HepG2 (cell line): Measurements from ENCODE around the gene ZNF91. TPM values are rescaled to one million over a fixed set of nuclear protein-coding genes. Genes with fewer than 3 reads are reported as not detected.
"Not testable (repeated sequence)": the region's sequence is repeated elsewhere in the genome, so short reads cannot be mapped to it uniquely, and the experiment has no call there.

Source experiments
- ATAC-seq: fragments of 200-7000 bp; cut with Tn5 transposase; 3 replicates; pipeline ENCODE4 v1.9.1; 2020; ENCODE audit warnings: mild to moderate bottlenecking, moderate library complexity
- BruUV-seq: library from RNA; stranded (reverse); fragments of 400-500 nt; replicated peaks from 2 replicates; lab custom pipeline; 2021; lab: Mats Ljungman, UMichigan
- CTCF ChIA-PET: fragments of 300-600 bp; formaldehyde crosslinking; extraction: SDS; loops from one replicate; lab custom pipeline; 2021; ENCODE audit warnings: low total read pairs, inconsistent platforms, low intra/inter-chr PET ratio; lab: Yijun Ruan, JAX
- POLR2A ChIA-PET: fragments of 350-600 bp; sonication (Branson Sonifier 250); formaldehyde crosslinking; loops from one replicate; lab custom pipeline; 2020; ENCODE audit warnings: antibody characterized with exemption, inconsistent platforms; lab: Yijun Ruan, JAX
- DNase-seq: peaks from one replicate; pipeline ENCODE4 v3.0.0-alpha.2; 2015; ENCODE audit warnings: low spot score
- FAIRE-seq: peaks from 3 replicates; lab custom pipeline; 2011; peaks lifted over from hg19 to GRCh38; lab: Jason Lieb, UNC
- H2AFZ ChIP-seq: one replicate; pipeline ENCODE4 v1.6.1; 2011; ENCODE audit warnings: low read length, inconsistent platforms
- H3K27ac ChIP-seq: fragments of 300-600 bp; 3 replicates; pipeline ENCODE4 v1.8.0; 2011; ENCODE audit warnings: mixed run types, mild to moderate bottlenecking, mixed read lengths, low read length, inconsistent platforms; ENCODE audit not compliant: insufficient read depth; ENCODE audit errors: extremely low read length
- H3K27me3 ChIP-seq, 2 experiments: fragments of 200-600 bp in 1 of 2; 2 replicates in 1 of 2; 3 replicates in 1 of 2; pipeline versions ENCODE4 v1.6.0 to v1.8.0; 2011; ENCODE audit warnings: low read length in 2 of 2, mild to moderate bottlenecking in 2 of 2, moderate library complexity in 2 of 2, inconsistent platforms in 1 of 2; ENCODE audit not compliant: insufficient read depth in 2 of 2, control insufficient read depth in 1 of 2
- H3K36me3 ChIP-seq, 2 experiments: fragments of 200-600 bp in 1 of 2; replicated peaks in 1 of 2; 2 replicates in 1 of 2; 3 replicates in 1 of 2; pipeline versions ENCODE4 v1.5.1 to v1.8.0; 2011; ENCODE audit warnings: low read length in 2 of 2, inconsistent platforms in 1 of 2; ENCODE audit not compliant: insufficient read depth in 2 of 2, control insufficient read depth in 1 of 2
- H3K4me1 ChIP-seq: 2 replicates; pipeline ENCODE4 v1.5.1; 2012; ENCODE audit warnings: low read length, inconsistent platforms; ENCODE audit not compliant: insufficient read depth
- H3K4me2 ChIP-seq: 2 replicates; pipeline ENCODE4 v1.6.0; 2011; ENCODE audit warnings: low read depth, low read length, inconsistent platforms
- H3K4me3 ChIP-seq, 3 experiments: fragments of 200-600 bp in 1 of 3; sonication (generic), shearing (Covaris generic) in 1 of 3; replicated peaks in 1 of 3; 2 replicates each; pipeline ENCODE4 v1.5.1; 2011 to 2016; ENCODE audit warnings: low read length in 3 of 3, inconsistent platforms in 2 of 3, low read depth in 2 of 3, mild to moderate bottlenecking in 2 of 3, control low read depth in 1 of 3, mixed read lengths in 1 of 3; ENCODE audit not compliant: insufficient read depth in 1 of 3
- H3K79me2 ChIP-seq: one replicate; pipeline ENCODE4 v1.6.1; 2011; ENCODE audit warnings: low read length, inconsistent platforms; ENCODE audit not compliant: insufficient read depth
- H3K9ac ChIP-seq: 2 replicates; pipeline ENCODE4 v1.6.0; 2011; ENCODE audit warnings: mild to moderate bottlenecking, low read depth, low read length, inconsistent platforms; ENCODE audit not compliant: insufficient read depth
- H3K9me3 ChIP-seq: 2 replicates; pipeline ENCODE4 v1.5.1; 2012; ENCODE audit warnings: mild to moderate bottlenecking, low read length
- H4K20me1 ChIP-seq: 2 replicates; pipeline ENCODE4 v1.6.0; 2011; ENCODE audit warnings: inconsistent platforms, mild to moderate bottlenecking, low read length, moderate library complexity; ENCODE audit not compliant: insufficient read depth
- CREB1 ChIP-seq, 2 experiments: fragments of 450-650 bp in 1 of 2; IDR thresholded peaks; 2 replicates each; pipeline ENCODE4 v1.6.1; 2016 to 2017; ENCODE audit warnings: control low read depth in 1 of 2, mild to moderate bottlenecking in 1 of 2, missing compliant biosample characterization in 1 of 2, missing genetic modification characterization in 1 of 2
- EZH2 ChIP-seq: conservative IDR thresholded peaks from 2 replicates; pipeline ENCODE4 v1.6.1; 2012; ENCODE audit warnings: mild to moderate bottlenecking, low read depth, low read length, moderate library complexity
- IRF1 ChIP-seq: sonication (generic); formaldehyde crosslinking; IDR thresholded peaks from 2 replicates; pipeline ENCODE4 v1.4.0; 2020; ENCODE audit warnings: low read depth, mild to moderate bottlenecking, missing genetic modification reagents
- KAT7 ChIP-seq: IDR thresholded peaks from 2 replicates; pipeline ENCODE4 v1.6.1; 2018; ENCODE audit warnings: borderline replicate concordance, missing compliant biosample characterization
- KDM2A ChIP-seq: sonication (generic); formaldehyde crosslinking; IDR thresholded peaks from 2 replicates; pipeline ENCODE4 v1.4.0; 2020; ENCODE audit warnings: low read depth, missing genetic modification reagents, borderline replicate concordance
- MYPOP ChIP-seq: sonication (generic); formaldehyde crosslinking; IDR thresholded peaks from 2 replicates; pipeline ENCODE4 v1.8.1; 2023; ENCODE audit warnings: mild to moderate bottlenecking, moderate library complexity, missing genetic modification reagents
- POLR2AphosphoS2 ChIP-seq: IDR thresholded peaks from 2 replicates; pipeline ENCODE4 v1.6.1; 2011; ENCODE audit warnings: low read depth, low read length, improper control_type of control experiment
- RARG ChIP-seq: sonication (generic); formaldehyde crosslinking; IDR thresholded peaks from 2 replicates; pipeline ENCODE4 v1.4.0; 2020; ENCODE audit warnings: low read depth, mild to moderate bottlenecking, missing genetic modification reagents
- SMARCC2 ChIP-seq: fragments of 450-650 bp; IDR thresholded peaks from 2 replicates; pipeline ENCODE4 v1.6.1; 2017; ENCODE audit warnings: antibody characterized with exemption, mild to moderate bottlenecking
- SPEN ChIP-seq: sonication (generic); formaldehyde crosslinking; IDR thresholded peaks from 2 replicates; pipeline ENCODE4 v1.5.1; 2020; ENCODE audit warnings: low read depth, mild to moderate bottlenecking, missing genetic modification reagents
- ZFP1 ChIP-seq: IDR thresholded peaks from 2 replicates; pipeline ENCODE4 v1.6.1; 2016
- ZNF234 ChIP-seq: sonication (generic); formaldehyde crosslinking; conservative IDR thresholded peaks from 2 replicates; pipeline ENCODE4 v1.5.1; 2020; ENCODE audit warnings: mild to moderate bottlenecking, missing genetic modification reagents
- ZNF350 ChIP-seq: sonication (generic); formaldehyde crosslinking; IDR thresholded peaks from 2 replicates; pipeline ENCODE4 v1.4.0; 2020; ENCODE audit warnings: mild to moderate bottlenecking, low read depth, missing genetic modification reagents, borderline replicate concordance
- ZNF484 ChIP-seq: sonication (generic); formaldehyde crosslinking; IDR thresholded peaks from 2 replicates; pipeline ENCODE4 v1.5.1; 2020; ENCODE audit warnings: mild to moderate bottlenecking, low read depth, missing genetic modification reagents, borderline replicate concordance
- ZSCAN22 ChIP-seq: sonication (generic); formaldehyde crosslinking; IDR thresholded peaks from 2 replicates; pipeline ENCODE4 v1.4.0; 2020; ENCODE audit warnings: mild to moderate bottlenecking, missing genetic modification reagents
- WGBS: methylation state at CpG from one replicate; pipeline ENCODE4 v1.1.6; 2017; ENCODE audit warnings: low lambda C conversion rate; 5-methylcytosine and 5-hydroxymethylcytosine counted together
- in situ Hi-C: cut with HindIII; loops from 2 replicates; pipeline ENCODE4 v1.10.0; 2017; ENCODE audit warnings: low pct_unique_long_range_greater_than_20kb; ENCODE audit not compliant: extremely low pct_ligation_motif_present
- intact Hi-C: fragments of 100-400 bp; cut with micrococcal nuclease; formaldehyde crosslinking; loops from one replicate; pipeline ENCODE4 v1.10.0; 2022; ENCODE audit not compliant: unreplicated experiment
- polyA plus RNA-seq, 8 experiments: library from polyadenylated mRNA; depleted of rRNA in 3 of 8; stranded (reverse) in 7 of 8; unstranded in 1 of 8; fragments of >200 nt; fragmentation: Illumina TruSeq in 4 of 8; extraction: Trizol in 4 of 8; gene quantifications; 2 replicates each; pipeline versions ENCODE4 v1.2.1 to v1.2.3, GENCODE V29; 2011 to 2016; ENCODE audit warnings: low read depth in 4 of 8, missing spikeins in 1 of 8, mixed read lengths in 1 of 8; ENCODE audit not compliant: insufficient read depth in 1 of 8
- total RNA-seq, 5 experiments: library from RNA; depleted of rRNA; stranded (reverse); fragments of >200 nt; fragmentation: Illumina TruSeq; extraction: Trizol; gene quantifications; 2 replicates each; pipeline ENCODE4 v1.2.3, GENCODE V29; 2016; ENCODE audit warnings: low read depth in 1 of 5
- TF ChIP-seq, protein P1 (sequence below): sonication (generic); formaldehyde crosslinking; IDR thresholded peaks from 2 replicates; pipeline ENCODE4 v1.5.0; 2020; ENCODE audit warnings: missing genetic modification reagents
- TF ChIP-seq, protein P2 (sequence below): IDR thresholded peaks from 2 replicates; pipeline ENCODE4 v1.6.1; 2016; ENCODE audit warnings: missing compliant biosample characterization, missing genetic modification reagents, borderline replicate concordance

The ZNF91 gene
- total and polyA plus RNA-seq, 2 of the 13 experiments (the other 11 are each of a cell fraction or from before 2014, with no cell fraction given) = 19.4 to 21.5 TPM

DNA sequence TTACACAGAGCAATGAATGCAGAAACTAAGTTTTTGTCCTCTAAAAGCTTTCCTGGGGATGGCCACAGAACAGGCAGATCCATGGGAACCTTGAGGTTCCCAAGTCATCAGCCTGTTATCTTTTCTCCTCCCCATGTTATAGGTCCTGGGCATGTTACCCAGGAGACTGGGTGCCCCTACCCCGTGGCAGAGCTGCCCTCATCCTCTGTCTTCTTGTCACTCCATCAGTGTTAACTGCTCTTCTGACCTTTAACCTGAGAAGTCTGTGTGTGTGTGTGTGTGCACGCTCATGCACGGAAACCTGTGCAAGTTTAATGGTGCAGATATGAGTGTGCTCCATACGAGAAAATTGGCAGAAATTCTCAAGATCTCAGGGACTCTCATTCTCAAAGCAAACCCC is 101.1 kb downstream of the ZNF91 start:
- Histone ChIP-seq H2AFZ (no peak overlapping the region), H3K27me3 (no peaks in the 10 kb centered on the region), H3K9ac (no peak overlapping the region), H3K9me3 (peaks cover 48% of the 10 kb centered on the region), H3K4me3 (no peak overlapping the region), H3K4me2 (no peak overlapping the region), H3K27ac (no peak overlapping the region), H3K36me3 (no peaks in the 10 kb centered on the region), H3K79me2 (no peaks in the 10 kb centered on the region), H3K4me1 (no peaks in the 10 kb centered on the region), H4K20me1 (no peaks in the 10 kb centered on the region)
- no peak for ATAC-seq
- no peak for FAIRE-seq
- ChIA-PET POLR2A (no interaction called here), CTCF (no interaction called here)
- no peak for DNase-seq
- in situ Hi-C loops = no loop called here
- intact Hi-C loops = no loop called here
- BruUV-seq = no TSS peak
- TF ChIP-seq ZFP1 (CRISPR knock-in tag) = no peak
- no peak for TF ChIP-seq EZH2
- no peak for TF ChIP-seq SMARCC2
- TF ChIP-seq RARG (CRISPR knock-in tag) = no peak
- TF ChIP-seq, protein P1, sequence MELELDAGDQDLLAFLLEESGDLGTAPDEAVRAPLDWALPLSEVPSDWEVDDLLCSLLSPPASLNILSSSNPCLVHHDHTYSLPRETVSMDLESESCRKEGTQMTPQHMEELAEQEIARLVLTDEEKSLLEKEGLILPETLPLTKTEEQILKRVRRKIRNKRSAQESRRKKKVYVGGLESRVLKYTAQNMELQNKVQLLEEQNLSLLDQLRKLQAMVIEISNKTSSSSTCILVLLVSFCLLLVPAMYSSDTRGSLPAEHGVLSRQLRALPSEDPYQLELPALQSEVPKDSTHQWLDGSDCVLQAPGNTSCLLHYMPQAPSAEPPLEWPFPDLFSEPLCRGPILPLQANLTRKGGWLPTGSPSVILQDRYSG (CRISPR knock-in tag) = no peak
- TF ChIP-seq, protein P2, sequence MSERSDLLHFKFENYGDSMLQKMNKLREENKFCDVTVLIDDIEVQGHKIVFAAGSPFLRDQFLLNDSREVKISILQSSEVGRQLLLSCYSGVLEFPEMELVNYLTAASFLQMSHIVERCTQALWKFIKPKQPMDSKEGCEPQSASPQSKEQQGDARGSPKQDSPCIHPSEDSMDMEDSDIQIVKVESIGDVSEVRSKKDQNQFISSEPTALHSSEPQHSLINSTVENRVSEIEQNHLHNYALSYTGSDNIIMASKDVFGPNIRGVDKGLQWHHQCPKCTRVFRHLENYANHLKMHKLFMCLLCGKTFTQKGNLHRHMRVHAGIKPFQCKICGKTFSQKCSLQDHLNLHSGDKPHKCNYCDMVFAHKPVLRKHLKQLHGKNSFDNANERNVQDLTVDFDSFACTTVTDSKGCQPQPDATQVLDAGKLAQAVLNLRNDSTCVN (CRISPR knock-in tag) = no peak
- TF ChIP-seq ZNF484 (CRISPR knock-in tag) = no peak
- TF ChIP-seq ZNF234 (CRISPR knock-in tag) = no peak
- TF ChIP-seq MYPOP (CRISPR knock-in tag) = no peak
- no peak for TF ChIP-seq IRF1 (CRISPR knock-in tag)
- TF ChIP-seq KAT7 (CRISPR knock-in tag) = no peak
- no peak for TF ChIP-seq ZNF350 (CRISPR knock-in tag)
- no peak for TF ChIP-seq KDM2A (CRISPR knock-in tag)
- no peak for TF ChIP-seq CREB1 (IDR thresholded peaks at IDR 0.05)
- TF ChIP-seq CREB1 (CRISPR knock-in tag; IDR thresholded peaks at IDR 0.05) = no peak
- TF ChIP-seq POLR2AphosphoS2 = no peak
- TF ChIP-seq ZSCAN22 (CRISPR knock-in tag) = no peak
- TF ChIP-seq SPEN = no peak
- TF ChIP-seq, all 625 proteins: peak for 0
- 2% methylated on average over 4 of the region's 4 CpGs for WGBS

DNA sequence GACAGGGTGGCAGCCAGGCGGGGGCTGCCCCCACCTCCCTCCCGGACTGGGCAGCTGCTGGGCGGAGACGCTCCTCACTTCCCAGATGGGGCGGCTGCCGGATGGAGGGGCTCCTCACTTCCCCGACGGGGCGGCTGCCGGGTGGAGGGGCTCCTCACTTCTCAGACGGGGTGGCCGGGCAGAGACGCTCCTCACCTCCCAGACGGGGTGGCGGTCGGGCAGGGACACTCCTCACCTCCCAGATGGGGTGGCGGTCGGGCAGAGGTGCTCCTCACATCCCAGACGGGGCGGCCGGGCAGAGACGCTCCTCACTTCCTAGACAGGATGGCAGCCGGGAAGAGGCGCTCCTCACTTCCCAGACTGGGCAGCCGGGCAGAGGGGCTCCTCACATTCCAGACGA is 105.3 kb downstream of the ZNF91 start:
- WGBS = 49% methylated on average over 3 of the region's 26 CpGs
- DNase-seq, H2AFZ ChIP-seq, H4K20me1 ChIP-seq, H3K9ac ChIP-seq, H3K27me3 ChIP-seq, H3K36me3 ChIP-seq, CTCF ChIA-PET, H3K4me2 ChIP-seq, in situ Hi-C loops, H3K4me3 ChIP-seq, BruUV-seq, FAIRE-seq, ATAC-seq, POLR2A ChIA-PET, H3K4me1 ChIP-seq, H3K79me2 ChIP-seq, H3K27ac ChIP-seq, intact Hi-C loops: not testable (repeated sequence)
- peaks cover 25% of the 10 kb centered on the region for H3K9me3 ChIP-seq
